DND-41 (cell line): ENCODE data around the gene MACROD2.

Experiments
- ATAC-seq: fragments of 200-7000 bp; cut with Tn5 transposase; 3 replicates; pipeline ENCODE4 v1.9.1; 2021; ENCODE audit warnings: low read depth; ENCODE audit not compliant: insufficient read depth
- DNase-seq: peaks from one replicate; pipeline ENCODE4 v3.0.0-alpha.2; 2020
- H2AFZ ChIP-seq: 2 replicates; pipeline ENCODE4 v1.6.0; 2012; ENCODE audit warnings: low read depth, low read length
- H3K27ac ChIP-seq: 2 replicates; pipeline ENCODE4 v1.5.1; 2012; ENCODE audit warnings: low read length, inconsistent platforms
- H3K27me3 ChIP-seq: fragments of 200-600 bp; sonication (generic); 2 replicates; pipeline ENCODE4 v1.6.0; 2012; ENCODE audit warnings: low read length, mild to moderate bottlenecking, inconsistent platforms; ENCODE audit not compliant: insufficient read depth, poor library complexity
- H3K36me3 ChIP-seq: 2 replicates; pipeline ENCODE4 v1.5.1; 2012; ENCODE audit warnings: low read length, inconsistent platforms; ENCODE audit not compliant: insufficient read depth
- H3K4me1 ChIP-seq: 2 replicates; pipeline ENCODE4 v1.5.1; 2012; ENCODE audit warnings: mild to moderate bottlenecking, low read length; ENCODE audit not compliant: insufficient read depth
- H3K4me2 ChIP-seq: 2 replicates; pipeline ENCODE4 v1.6.0; 2012; ENCODE audit warnings: mild to moderate bottlenecking, moderate library complexity, low read length, inconsistent platforms; ENCODE audit not compliant: insufficient read depth
- H3K4me3 ChIP-seq, 2 experiments: fragments of 200-600 bp in 1 of 2; shearing (Covaris generic) in 1 of 2; 2 replicates each; pipeline ENCODE4 v1.5.1; 2012 to 2016; ENCODE audit warnings: inconsistent platforms in 2 of 2, low read length in 2 of 2, mild to moderate bottlenecking in 2 of 2, low read depth in 1 of 2, moderate library complexity in 1 of 2
- H3K79me2 ChIP-seq: 2 replicates; pipeline ENCODE4 v1.6.0; 2012; ENCODE audit warnings: low read length, inconsistent platforms; ENCODE audit not compliant: insufficient read depth
- H3K9ac ChIP-seq: 2 replicates; pipeline ENCODE4 v1.6.0; 2012; ENCODE audit warnings: low read depth, mild to moderate bottlenecking, inconsistent platforms, low read length, moderate library complexity
- H3K9me3 ChIP-seq: 2 replicates; pipeline ENCODE4 v1.5.1; 2012; ENCODE audit warnings: low read length, moderate library complexity, mild to moderate bottlenecking, inconsistent platforms; ENCODE audit not compliant: insufficient read depth, severe bottlenecking
- H4K20me1 ChIP-seq: 2 replicates; pipeline ENCODE4 v1.6.0; 2012; ENCODE audit warnings: low read length; ENCODE audit not compliant: insufficient read depth
- CTCF ChIP-seq: IDR thresholded peaks from 2 replicates; pipeline ENCODE4 v1.5.1; 2012; ENCODE audit warnings: borderline replicate concordance, low read length, moderate library complexity, mild to moderate bottlenecking; ENCODE audit not compliant: poor library complexity, severe bottlenecking; ENCODE audit errors: extremely low read depth
- EZH2 ChIP-seq: IDR thresholded peaks from 3 replicates; pipeline ENCODE4 v1.6.1; 2012; ENCODE audit warnings: borderline replicate concordance, low read depth, mild to moderate bottlenecking, moderate library complexity, low read length, inconsistent platforms; ENCODE audit not compliant: severe bottlenecking

Gene MACROD2

DNA sequence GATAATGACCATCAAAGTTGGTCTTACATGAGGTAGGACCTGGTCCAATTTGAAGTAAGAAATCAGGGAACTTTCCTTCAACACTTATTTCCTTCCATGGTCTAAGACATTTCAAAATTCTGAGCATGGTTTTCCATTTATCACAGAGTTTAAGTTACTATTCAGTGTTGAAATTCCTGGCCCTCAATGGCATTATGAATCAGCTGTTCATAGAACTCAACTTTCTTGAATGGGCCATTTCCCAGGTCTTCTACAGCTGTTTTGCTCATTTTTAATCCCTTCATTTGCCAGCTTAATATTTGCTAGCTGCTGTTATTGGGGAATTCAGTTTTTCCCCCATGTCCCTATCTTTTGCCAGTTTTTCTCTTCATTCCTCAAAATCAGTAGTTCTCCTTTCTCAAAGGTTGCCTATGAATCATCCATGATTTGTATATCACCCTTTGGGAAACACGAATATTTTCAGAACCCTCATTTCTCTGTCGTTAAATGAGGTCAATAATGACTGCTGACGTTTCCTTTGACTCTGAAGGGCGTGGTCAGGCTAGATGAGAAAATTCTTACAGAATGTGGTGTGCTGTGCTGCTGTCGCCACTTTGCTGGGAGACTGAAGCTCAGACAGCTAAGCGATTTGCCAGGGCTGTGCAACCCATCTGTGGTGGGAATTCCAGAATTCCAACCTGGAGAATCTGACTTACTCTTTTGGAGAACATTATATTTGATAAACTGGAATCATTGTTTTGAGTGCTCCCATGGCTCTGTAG lies 558.6 kb downstream of the MACROD2 start:
- ATAC-seq = no peak
- H3K79me2 ChIP-seq = no peaks in the 10 kb centered on the region
- no peaks in the 10 kb centered on the region for H3K9me3 ChIP-seq
- H3K4me3 ChIP-seq = no peak overlapping the region
- H3K9ac ChIP-seq = no peak overlapping the region
- no peaks in the 10 kb centered on the region for H3K27me3 ChIP-seq
- no peak overlapping the region for H3K27ac ChIP-seq
- H3K4me2 ChIP-seq = no peak overlapping the region
- H3K36me3 ChIP-seq = no peaks in the 10 kb centered on the region
- no peak for DNase-seq
- no peaks in the 10 kb centered on the region for H3K4me1 ChIP-seq
- H2AFZ ChIP-seq = no peak overlapping the region
- H4K20me1 ChIP-seq = no peaks in the 10 kb centered on the region
- TF ChIP-seq EZH2 = no peak
- TF ChIP-seq CTCF = no peak

DNA sequence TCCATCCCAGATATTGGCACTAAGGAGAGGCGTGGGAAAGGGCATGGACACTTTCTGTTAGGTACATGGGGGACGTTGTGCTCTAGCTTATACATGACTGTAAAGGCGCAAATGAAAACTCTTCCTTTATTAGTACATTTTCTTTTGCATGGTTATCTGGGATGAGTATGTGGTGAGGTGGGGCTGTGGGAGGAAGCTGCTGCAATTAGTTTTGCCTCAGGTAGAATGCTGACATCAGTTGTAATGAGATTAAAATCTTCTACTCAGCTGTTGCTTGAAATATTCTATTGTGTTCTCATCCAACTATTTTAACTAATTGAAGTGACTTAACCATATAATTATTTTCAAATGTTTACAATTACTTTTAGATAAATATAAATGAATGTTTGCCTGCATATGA lies 560.4 kb downstream of the MACROD2 start:
- Histone ChIP-seq H3K4me1 (no peaks in the 10 kb centered on the region), H3K4me2 (no peak overlapping the region)
- no peak for ATAC-seq

GRCh38 chr20:14556206-14556605 lies 560.9 kb downstream of the MACROD2 start:
- Histone ChIP-seq H3K27me3 (no peaks in the 10 kb centered on the region), H3K4me1 (no peaks in the 10 kb centered on the region), H3K27ac (no peak overlapping the region), H3K79me2 (no peaks in the 10 kb centered on the region), H3K4me2 (no peak overlapping the region), H3K9ac (no peak overlapping the region), H3K4me3 (no peak overlapping the region), H4K20me1 (no peaks in the 10 kb centered on the region), H3K36me3 (no peaks in the 10 kb centered on the region), H2AFZ (no peak overlapping the region), H3K9me3 (no peaks in the 10 kb centered on the region)
- DNase-seq = no peak
- ATAC-seq = no peak
- TF ChIP-seq CTCF (no peak), EZH2 (no peak)

More for the DNA sequence above, 560.4 kb downstream of the MACROD2 start:
- H3K9ac ChIP-seq = no peak overlapping the region
- no peak overlapping the region for H2AFZ ChIP-seq
- H3K9me3 ChIP-seq = no peaks in the 10 kb centered on the region
- H3K4me3 ChIP-seq = no peak overlapping the region
- TF ChIP-seq EZH2 (no peak), CTCF (no peak)
- H4K20me1 ChIP-seq = no peaks in the 10 kb centered on the region
- H3K27me3 ChIP-seq = no peaks in the 10 kb centered on the region
- H3K36me3 ChIP-seq = no peaks in the 10 kb centered on the region
- no peak overlapping the region for H3K27ac ChIP-seq
- H3K79me2 ChIP-seq = no peaks in the 10 kb centered on the region
- no peak for DNase-seq
